Tibial nerve (tissue), 3 donors: ENCODE data around the gene PDE6G.

Experiments used
- CTCF ChIP-seq, 5 experiments: fragments of 200-600 bp in 3 of 5; fragments of 450-650 bp in 2 of 5; sonication (generic) in 3 of 5; IDR thresholded peaks; one replicate each; pipeline ENCODE4 v1.5.1; 2016 to 2019; ENCODE audit warnings: antibody characterized with exemption in 5 of 5, mild to moderate bottlenecking in 3 of 5, moderate library complexity in 2 of 5
- POLR2A ChIP-seq, 2 donors: fragments of 450-650 bp; IDR thresholded peaks; one replicate each; pipeline ENCODE4 v1.6.1; 2017; ENCODE audit warnings: antibody characterized with exemption in 2 of 2, mild to moderate bottlenecking in 2 of 2, moderate library complexity in 2 of 2

DNA sequence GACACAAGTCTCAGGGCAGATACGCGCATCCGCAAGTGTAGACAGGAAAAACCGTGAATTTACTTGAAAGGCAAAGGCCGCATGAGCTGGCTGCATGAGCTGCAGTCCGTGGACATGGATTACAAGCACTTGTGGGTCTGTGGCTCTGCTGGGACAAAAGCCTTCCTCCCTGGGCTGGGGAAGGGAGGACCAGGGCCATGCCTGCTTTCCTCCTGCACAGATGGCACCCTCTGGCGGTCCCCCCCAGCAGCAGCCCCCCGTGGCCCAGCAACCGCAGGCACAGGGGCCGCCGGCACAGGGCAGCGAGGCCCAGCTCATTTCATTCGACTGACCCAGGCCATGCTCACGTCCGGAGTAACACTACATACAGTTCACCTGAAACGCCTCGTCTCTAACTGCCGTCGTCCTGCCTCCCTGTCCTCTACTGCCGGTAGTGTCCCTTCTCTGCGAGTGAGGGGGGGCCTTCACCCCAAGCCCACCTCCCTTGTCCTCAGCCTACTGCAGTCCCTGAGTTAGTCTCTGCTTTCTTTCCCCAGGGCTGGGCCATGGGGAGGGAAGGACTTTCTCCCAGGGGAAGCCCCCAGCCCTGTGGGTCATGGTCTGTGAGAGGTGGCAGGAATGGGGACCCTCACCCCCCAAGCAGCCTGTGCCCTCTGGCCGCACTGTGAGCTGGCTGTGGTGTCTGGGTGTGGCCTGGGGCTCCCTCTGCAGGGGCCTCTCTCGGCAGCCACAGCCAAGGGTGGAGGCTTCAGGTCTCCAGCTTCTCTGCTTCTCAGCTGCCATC, 45.1 kb upstream of the PDE6G start:
- TF ChIP-seq POLR2A (IDR thresholded peaks at IDR 0.05), result no peak
- no peak for TF ChIP-seq CTCF (IDR thresholded peaks at IDR 0.05)
